Esophagus muscularis mucosa (tissue), 4 donors: ENCODE data around the gene HOXD10.

ENCODE experiments used
- CTCF ChIP-seq, 3 experiments: fragments of 200-600 bp in 2 of 3; fragments of 450-650 bp in 1 of 3; sonication (generic) in 2 of 3; IDR thresholded peaks; one replicate each; pipeline ENCODE4 v1.5.1; 2017 to 2019; ENCODE audit warnings: antibody characterized with exemption in 3 of 3, mild to moderate bottlenecking in 2 of 3, moderate library complexity in 1 of 3
- EP300 ChIP-seq: sonication (generic); formaldehyde crosslinking; IDR thresholded peaks from one replicate; pipeline ENCODE4 v1.6.1; 2017; ENCODE audit warnings: antibody characterized with exemption
- POLR2A ChIP-seq: fragments of 450-650 bp; IDR thresholded peaks from one replicate; pipeline ENCODE4 v1.6.1; 2017; ENCODE audit warnings: antibody characterized with exemption, moderate library complexity, mild to moderate bottlenecking, low read depth
- POLR2AphosphoS5 ChIP-seq, 2 donors: sonication (generic); formaldehyde crosslinking; IDR thresholded peaks; one replicate each; pipeline ENCODE4 v1.6.1; 2017; ENCODE audit warnings: antibody characterized with exemption in 2 of 2

- no peak for TF ChIP-seq POLR2A
- no peak for TF ChIP-seq CTCF (IDR thresholded peaks at IDR 0.05)
- no peak for TF ChIP-seq POLR2AphosphoS5 (IDR thresholded peaks at IDR 0.05)
- no peak for TF ChIP-seq EP300
These were observed 11.1 kb downstream of the HOXD10 start for GRCh38 chr2:176127774-176128072.
